Memory B cell (primary cell): ENCODE measurements around the gene BACE2.
"Not testable (repeated sequence)": the region's sequence is repeated elsewhere in the genome, so short reads cannot be mapped to it uniquely, and the experiment has no call there.

Source experiments
- ATAC-seq: fragments of 150-1000 bp; cut with Tn5 transposase; 2 replicates; pipeline ENCODE4 v1.10.0; 2021; ENCODE audit warnings: low read depth, mild to moderate bottlenecking, moderate library complexity
- DNase-seq, 2 donors: peaks; one replicate each; pipeline ENCODE4 v3.0.0; 2022; ENCODE audit warnings: low spot score in 2 of 2
- H3K27ac Mint-ChIP-seq: one replicate; pipeline ENCODE4 v1.8.0; 2022; ENCODE audit warnings: mild to moderate bottlenecking, moderate library complexity, mixed read lengths
- H3K27me3 Mint-ChIP-seq: one replicate; pipeline ENCODE4 v1.8.0; 2022; ENCODE audit warnings: mixed read lengths
- H3K36me3 Mint-ChIP-seq: one replicate; pipeline ENCODE4 v1.8.0; 2022; ENCODE audit warnings: mild to moderate bottlenecking, mixed read lengths
- H3K4me1 Mint-ChIP-seq: one replicate; pipeline ENCODE4 v1.8.0; 2022; ENCODE audit warnings: mixed read lengths
- H3K4me3 Mint-ChIP-seq: one replicate; pipeline ENCODE4 v1.8.0; 2022; ENCODE audit warnings: mild to moderate bottlenecking, moderate library complexity, mixed read lengths
- H3K9me3 Mint-ChIP-seq: one replicate; pipeline ENCODE4 v1.8.0; 2022; ENCODE audit warnings: mixed read lengths

The BACE2 gene

GRCh38 chr21:41183575-41183974 lies 15.6 kb downstream of the BACE2 start:
- ATAC-seq (no peak), DNase-seq (no peak)
- peaks cover 1% of the 10 kb centered on the region for H3K9me3 Mint-ChIP-seq
- peaks cover 3% of the 10 kb centered on the region for H3K27me3 Mint-ChIP-seq
- no peak overlapping the region for H3K27ac Mint-ChIP-seq
- H3K36me3 Mint-ChIP-seq, result peaks cover 7% of the 10 kb centered on the region
- H3K4me3 Mint-ChIP-seq, result no peak overlapping the region
- H3K4me1 Mint-ChIP-seq, result peaks cover 36% of the 10 kb centered on the region

- ATAC-seq (no peak), DNase-seq (no peak)
- no peaks in the 10 kb centered on the region for H3K27me3 Mint-ChIP-seq
- H3K4me3 Mint-ChIP-seq, result no peak overlapping the region
- no peak overlapping the region for H3K27ac Mint-ChIP-seq
- H3K36me3 Mint-ChIP-seq, result peaks cover 10% of the 10 kb centered on the region
- peaks cover 6% of the 10 kb centered on the region for H3K9me3 Mint-ChIP-seq
- H3K4me1 Mint-ChIP-seq, result peaks cover 37% of the 10 kb centered on the region
Measured at GRCh38 chr21:41185802-41186201, 17.8 kb downstream of the BACE2 start.

GRCh38 chr21:41186755-41187536 lies 19.0 kb downstream of the BACE2 start:
- H3K27ac Mint-ChIP-seq, result peak overlapping the region; percentile 81
- DNase-seq (no peak), ATAC-seq (peak; percentile 53)
- peak overlapping the region; percentile 54 for H3K4me3 Mint-ChIP-seq
- H3K27me3 Mint-ChIP-seq, result no peaks in the 10 kb centered on the region
- H3K9me3 Mint-ChIP-seq, result peaks cover 6% of the 10 kb centered on the region
- H3K4me1 Mint-ChIP-seq, result peaks cover 36% of the 10 kb centered on the region
- peaks cover 11% of the 10 kb centered on the region for H3K36me3 Mint-ChIP-seq

GRCh38 chr21:41187537-41188025 lies 19.6 kb downstream of the BACE2 start:
- H3K27me3 Mint-ChIP-seq, result no peaks in the 10 kb centered on the region
- peaks cover 39% of the 10 kb centered on the region for H3K4me1 Mint-ChIP-seq
- ATAC-seq (no peak), DNase-seq (no peak)
- peak overlapping the region; percentile 35 for H3K4me3 Mint-ChIP-seq
- H3K36me3 Mint-ChIP-seq, result peaks cover 11% of the 10 kb centered on the region
- H3K27ac Mint-ChIP-seq, result peak overlapping the region; percentile 81
- H3K9me3 Mint-ChIP-seq, result peaks cover 6% of the 10 kb centered on the region

GRCh38 chr21:41188486-41189149 lies 20.7 kb downstream of the BACE2 start:
- Mint-ChIP-seq H3K4me3 (no peak overlapping the region), H3K27ac (no peak overlapping the region), H3K27me3 (no peaks in the 10 kb centered on the region), H3K9me3 (peaks cover 6% of the 10 kb centered on the region), H3K4me1 (peaks cover 41% of the 10 kb centered on the region), H3K36me3 (peaks cover 12% of the 10 kb centered on the region)
- ATAC-seq (no peak), DNase-seq (no peak)

- Mint-ChIP-seq H3K4me3 (no peak overlapping the region), H3K9me3 (peaks cover 6% of the 10 kb centered on the region), H3K27ac (peak overlapping the region; percentile 15), H3K4me1 (peaks cover 41% of the 10 kb centered on the region), H3K27me3 (no peaks in the 10 kb centered on the region), H3K36me3 (peaks cover 12% of the 10 kb centered on the region)
- ATAC-seq, result no peak
- no peak for DNase-seq
Measured at GRCh38 chr21:41189150-41189745, 21.3 kb downstream of the BACE2 start.

- not testable (repeated sequence) for H3K27me3 Mint-ChIP-seq, DNase-seq, H3K4me3 Mint-ChIP-seq, H3K27ac Mint-ChIP-seq, ATAC-seq, H3K9me3 Mint-ChIP-seq
- Mint-ChIP-seq H3K4me1 (peaks cover 35% of the 10 kb centered on the region), H3K36me3 (peaks cover 11% of the 10 kb centered on the region)
Measured at GRCh38 chr21:41192552-41192951, 24.6 kb downstream of the BACE2 start.

GRCh38 chr21:41195311-41195710 lies 27.4 kb downstream of the BACE2 start:
- Mint-ChIP-seq H3K4me1 (peaks cover 30% of the 10 kb centered on the region), H3K9me3 (peaks cover 1% of the 10 kb centered on the region), H3K27me3 (no peaks in the 10 kb centered on the region), H3K4me3 (peak overlapping the region; percentile 57), H3K36me3 (peaks cover 7% of the 10 kb centered on the region), H3K27ac (peak overlapping the region; percentile 56)
- ATAC-seq, result peak; percentile 96
- peak in 1 of 2 donors; percentile 14 for DNase-seq

GRCh38 chr21:41196993-41197392 lies 29.0 kb downstream of the BACE2 start:
- H3K27me3 Mint-ChIP-seq, result no peaks in the 10 kb centered on the region
- H3K4me3 Mint-ChIP-seq, result no peak overlapping the region
- ATAC-seq (no peak), DNase-seq (no peak)
- H3K27ac Mint-ChIP-seq, result no peak overlapping the region
- H3K4me1 Mint-ChIP-seq, result peaks cover 26% of the 10 kb centered on the region
- no peaks in the 10 kb centered on the region for H3K9me3 Mint-ChIP-seq
- peaks cover 7% of the 10 kb centered on the region for H3K36me3 Mint-ChIP-seq

- peak overlapping the region; percentile 37 for H3K4me3 Mint-ChIP-seq
- no peaks in the 10 kb centered on the region for H3K27me3 Mint-ChIP-seq
- peaks cover 27% of the 10 kb centered on the region for H3K4me1 Mint-ChIP-seq
- no peaks in the 10 kb centered on the region for H3K9me3 Mint-ChIP-seq
- H3K27ac Mint-ChIP-seq, result no peak overlapping the region
- H3K36me3 Mint-ChIP-seq, result peaks cover 10% of the 10 kb centered on the region
- ATAC-seq (no peak), DNase-seq (no peak)
Measured at GRCh38 chr21:41197582-41197981, 29.6 kb downstream of the BACE2 start.

GRCh38 chr21:41198647-41199046 lies 30.7 kb downstream of the BACE2 start:
- not testable (repeated sequence) for H3K9me3 Mint-ChIP-seq, H3K27ac Mint-ChIP-seq, H3K4me3 Mint-ChIP-seq, ATAC-seq, DNase-seq, H3K27me3 Mint-ChIP-seq
- Mint-ChIP-seq H3K4me1 (peaks cover 33% of the 10 kb centered on the region), H3K36me3 (peaks cover 16% of the 10 kb centered on the region)

GRCh38 chr21:41199123-41199522 lies 31.2 kb downstream of the BACE2 start:
- no peak overlapping the region for H3K4me3 Mint-ChIP-seq
- no peak overlapping the region for H3K27ac Mint-ChIP-seq
- H3K9me3 Mint-ChIP-seq, result no peaks in the 10 kb centered on the region
- no peak for ATAC-seq
- peaks cover 34% of the 10 kb centered on the region for H3K4me1 Mint-ChIP-seq
- DNase-seq, result no peak
- H3K36me3 Mint-ChIP-seq, result peaks cover 16% of the 10 kb centered on the region
- H3K27me3 Mint-ChIP-seq, result peaks cover 4% of the 10 kb centered on the region

- Mint-ChIP-seq H3K4me3 (no peak overlapping the region), H3K27me3 (peaks cover 4% of the 10 kb centered on the region), H3K4me1 (peaks cover 34% of the 10 kb centered on the region), H3K27ac (no peak overlapping the region), H3K36me3 (peaks cover 16% of the 10 kb centered on the region), H3K9me3 (no peaks in the 10 kb centered on the region)
- DNase-seq (no peak), ATAC-seq (no peak)
Measured at GRCh38 chr21:41199588-41199987, 31.6 kb downstream of the BACE2 start.

GRCh38 chr21:41201385-41201784 lies 33.4 kb downstream of the BACE2 start:
- H3K9me3 Mint-ChIP-seq, result no peaks in the 10 kb centered on the region
- DNase-seq (no peak), ATAC-seq (no peak)
- H3K4me1 Mint-ChIP-seq, result peaks cover 23% of the 10 kb centered on the region
- no peak overlapping the region for H3K27ac Mint-ChIP-seq
- H3K36me3 Mint-ChIP-seq, result peaks cover 19% of the 10 kb centered on the region
- H3K27me3 Mint-ChIP-seq, result peaks cover 4% of the 10 kb centered on the region
- H3K4me3 Mint-ChIP-seq, result no peak overlapping the region
